Duodenal mucosa (tissue), 2 donors: ENCODE measurements around the gene SARS2.
"Not testable (repeated sequence)": the region's sequence is repeated elsewhere in the genome, so short reads cannot be mapped to it uniquely, and the experiment has no call there.

ENCODE experiments used
- H3K27ac ChIP-seq: one replicate; pipeline ENCODE4 v1.7.0; 2013; ENCODE audit warnings: low read depth, low read length
- H3K27me3 ChIP-seq, 2 donors: one replicate each; pipeline ENCODE4 v1.7.0; 2013; ENCODE audit warnings: low read length in 2 of 2, control low read depth in 1 of 2; ENCODE audit not compliant: insufficient read depth in 2 of 2, control insufficient read depth in 1 of 2
- H3K36me3 ChIP-seq, 2 donors: one replicate each; pipeline ENCODE4 v1.7.0; 2013; ENCODE audit warnings: low read length in 2 of 2, control low read depth in 1 of 2; ENCODE audit not compliant: insufficient read depth in 2 of 2, control insufficient read depth in 1 of 2
- H3K4me1 ChIP-seq, 2 donors: one replicate each; pipeline ENCODE4 v1.7.0; 2013; ENCODE audit warnings: low read length in 2 of 2, control low read depth in 1 of 2; ENCODE audit not compliant: insufficient read depth in 2 of 2, control insufficient read depth in 1 of 2
- H3K4me3 ChIP-seq, 2 donors: one replicate each; pipeline ENCODE4 v1.7.0; 2013; ENCODE audit warnings: low read length in 2 of 2, low read depth in 1 of 2
- H3K9ac ChIP-seq, 2 donors: one replicate each; pipeline ENCODE4 v1.7.0; 2013; ENCODE audit warnings: low read length in 2 of 2, low read depth in 1 of 2
- H3K9me3 ChIP-seq, 2 donors: one replicate each; pipeline ENCODE4 v1.7.0; 2013; ENCODE audit warnings: low read length in 2 of 2, control low read depth in 1 of 2; ENCODE audit not compliant: control insufficient read depth in 1 of 2

SARS2 gene

GRCh38 chr19:38966149-38966548 lies 35.6 kb upstream of the SARS2 start:
- not testable (repeated sequence) for H3K9ac ChIP-seq, H3K9me3 ChIP-seq, H3K27me3 ChIP-seq, H3K4me1 ChIP-seq, H3K36me3 ChIP-seq, H3K27ac ChIP-seq, H3K4me3 ChIP-seq

GRCh38 chr19:38964738-38965137 lies 34.2 kb upstream of the SARS2 start:
- Histone ChIP-seq H3K4me3 (no peak overlapping the region), H3K4me1 (peaks cover 0 to 4% of the 10 kb centered on the region in 2 donors), H3K9ac (no peak overlapping the region), H3K27ac (no peak overlapping the region), H3K9me3 (no peaks in the 10 kb centered on the region), H3K27me3 (no peaks in the 10 kb centered on the region), H3K36me3 (no peaks in the 10 kb centered on the region)

DNA sequence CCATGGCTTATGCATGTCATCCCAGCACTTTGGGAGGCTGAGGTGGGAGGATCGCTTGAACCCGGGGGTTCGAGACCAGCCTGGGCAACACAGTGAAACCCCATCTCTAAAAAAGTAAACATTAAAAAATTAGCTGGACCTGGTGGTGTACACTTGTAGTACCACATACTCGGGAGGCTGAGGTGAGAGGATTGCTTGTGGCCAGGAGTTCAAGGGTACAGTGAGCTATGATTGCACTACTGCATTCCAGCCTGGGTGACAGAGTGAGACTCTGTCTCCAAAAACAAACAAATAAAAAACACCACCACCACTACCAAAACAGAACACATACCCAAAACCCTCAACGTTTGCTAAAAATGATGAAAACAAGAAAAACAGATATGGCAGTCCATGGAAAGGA lies 29.1 kb upstream of the SARS2 start:
- no peaks in the 10 kb centered on the region for H3K36me3 ChIP-seq
- H3K27me3 ChIP-seq, result no peaks in the 10 kb centered on the region
- no peaks in the 10 kb centered on the region for H3K9me3 ChIP-seq
- H3K4me1 ChIP-seq, result peaks cover 0 to 4% of the 10 kb centered on the region in 2 donors
- no peak overlapping the region for H3K4me3 ChIP-seq
- no peak overlapping the region for H3K27ac ChIP-seq
- no peak overlapping the region for H3K9ac ChIP-seq

DNA sequence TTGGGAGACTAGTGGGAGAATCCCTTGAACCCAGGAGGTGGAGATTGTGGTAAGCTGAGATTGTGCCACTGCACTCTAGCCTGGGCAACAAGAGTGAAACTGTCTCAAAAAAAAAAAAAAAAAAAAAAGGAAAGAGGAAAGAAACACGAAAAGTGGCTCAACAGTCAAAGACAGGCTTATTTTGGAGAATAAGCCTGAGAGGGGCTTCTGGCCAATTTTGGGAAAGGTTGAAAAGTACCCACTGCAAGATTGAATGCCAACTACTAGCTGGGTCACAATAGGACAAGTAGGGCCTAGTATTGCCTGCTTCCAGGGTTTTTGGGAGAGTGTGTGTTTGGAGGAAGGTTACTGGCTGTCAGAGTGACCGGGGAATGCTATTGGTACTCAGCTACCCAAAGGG lies 27.7 kb upstream of the SARS2 start:
- no peaks in the 10 kb centered on the region for H3K27me3 ChIP-seq
- H3K4me3 ChIP-seq, result no peak overlapping the region
- H3K36me3 ChIP-seq, result no peaks in the 10 kb centered on the region
- no peak overlapping the region for H3K27ac ChIP-seq
- H3K9me3 ChIP-seq, result no peaks in the 10 kb centered on the region
- H3K9ac ChIP-seq, result no peak overlapping the region
- peaks cover 0 to 4% of the 10 kb centered on the region in 2 donors for H3K4me1 ChIP-seq

- Histone ChIP-seq H3K27ac (no peak overlapping the region), H3K4me3 (no peak overlapping the region), H3K9me3 (no peaks in the 10 kb centered on the region), H3K9ac (no peak overlapping the region), H3K27me3 (no peaks in the 10 kb centered on the region), H3K36me3 (no peaks in the 10 kb centered on the region), H3K4me1 (peaks cover 0 to 3% of the 10 kb centered on the region in 2 donors)
Measured at GRCh38 chr19:38956264-38956663, 25.7 kb upstream of the SARS2 start.

GRCh38 chr19:38953677-38954076 lies 23.1 kb upstream of the SARS2 start:
- H3K9ac ChIP-seq, result no peak overlapping the region
- no peaks in the 10 kb centered on the region for H3K9me3 ChIP-seq
- H3K27ac ChIP-seq, result no peak overlapping the region
- no peak overlapping the region for H3K4me3 ChIP-seq
- H3K27me3 ChIP-seq, result no peaks in the 10 kb centered on the region
- H3K36me3 ChIP-seq, result no peaks in the 10 kb centered on the region
- H3K4me1 ChIP-seq, result peaks cover 7 to 11% of the 10 kb centered on the region in 2 donors

GRCh38 chr19:38952395-38953165 lies 22.0 kb upstream of the SARS2 start:
- Histone ChIP-seq H3K4me1 (peaks cover 7 to 11% of the 10 kb centered on the region in 2 donors), H3K9ac (no peak overlapping the region), H3K27me3 (no peaks in the 10 kb centered on the region), H3K9me3 (no peaks in the 10 kb centered on the region), H3K27ac (no peak overlapping the region), H3K36me3 (no peaks in the 10 kb centered on the region), H3K4me3 (no peak overlapping the region)

GRCh38 chr19:38951187-38951586 lies 20.6 kb upstream of the SARS2 start:
- Histone ChIP-seq H3K36me3 (no peaks in the 10 kb centered on the region), H3K9ac (no peak overlapping the region), H3K27me3 (no peaks in the 10 kb centered on the region), H3K27ac (no peak overlapping the region), H3K4me1 (peaks cover 7 to 11% of the 10 kb centered on the region in 2 donors), H3K4me3 (no peak overlapping the region), H3K9me3 (no peaks in the 10 kb centered on the region)

DNA sequence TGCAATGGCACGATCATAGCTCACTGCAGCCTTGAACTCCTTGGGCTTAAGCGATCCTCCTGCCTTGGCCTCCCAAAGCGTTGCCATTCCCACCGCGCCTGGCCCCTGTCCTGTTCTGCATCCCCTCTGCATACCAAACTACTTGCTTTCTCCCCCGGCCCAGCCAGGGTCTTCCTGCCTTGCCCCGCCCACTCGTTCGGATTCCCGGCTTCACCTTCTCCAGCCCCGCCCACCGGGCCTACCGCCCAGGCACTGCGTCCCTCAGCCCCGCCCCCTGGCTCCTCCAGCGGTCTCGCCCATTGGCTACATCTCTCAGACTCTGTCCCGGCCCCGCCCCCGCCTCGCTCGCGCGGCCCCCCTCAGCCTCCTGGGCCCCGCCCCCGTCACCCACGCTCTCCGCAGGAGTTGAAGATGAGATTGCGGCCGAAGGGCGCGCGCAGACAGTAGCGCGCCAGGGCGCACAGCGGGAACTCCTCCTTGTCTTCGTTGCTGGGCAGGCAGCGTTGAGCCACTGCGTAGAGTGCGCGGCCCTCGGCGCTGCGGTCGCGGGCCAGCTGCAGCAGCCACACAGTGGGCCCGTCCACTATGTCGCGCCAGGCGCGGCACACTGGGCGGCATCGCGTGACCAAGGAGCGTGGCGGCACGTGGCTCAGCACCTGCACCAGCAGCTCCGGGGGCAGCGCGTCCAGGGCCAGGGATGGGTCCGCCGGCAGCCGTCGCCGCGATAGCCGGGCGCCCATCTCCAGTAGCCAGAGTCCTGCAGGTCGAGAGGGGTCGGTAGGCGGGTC lies 19.2 kb upstream of the SARS2 start:
- Histone ChIP-seq H3K9ac (no peak overlapping the region), H3K9me3 (no peaks in the 10 kb centered on the region), H3K36me3 (no peaks in the 10 kb centered on the region), H3K4me1 (peaks cover 7 to 11% of the 10 kb centered on the region in 2 donors), H3K27me3 (no peaks in the 10 kb centered on the region), H3K27ac (no peak overlapping the region), H3K4me3 (peak overlapping the region; percentile 29 to 62)

GRCh38 chr19:38946229-38947010 lies 15.9 kb upstream of the SARS2 start:
- H3K27ac ChIP-seq, result no peak overlapping the region
- H3K4me1 ChIP-seq, result peaks cover 7 to 8% of the 10 kb centered on the region in 2 donors
- no peaks in the 10 kb centered on the region for H3K27me3 ChIP-seq
- H3K4me3 ChIP-seq, result no peak overlapping the region
- H3K36me3 ChIP-seq, result no peaks in the 10 kb centered on the region
- no peak overlapping the region for H3K9ac ChIP-seq
- H3K9me3 ChIP-seq, result no peaks in the 10 kb centered on the region
